HepG2 (cell line): Measurements from ENCODE around the gene KPNB1. TPM values are rescaled to one million over a fixed set of nuclear protein-coding genes. Genes with fewer than 3 reads are reported as not detected.

Experiments used
- ARNT ChIP-seq: fragments of 450-650 bp; IDR thresholded peaks from 2 replicates; pipeline ENCODE4 v1.6.1; 2017
- ATF7 ChIP-seq, 2 experiments: fragments of 450-650 bp in 1 of 2; sonication (generic) in 1 of 2; formaldehyde crosslinking in 1 of 2; IDR thresholded peaks; 2 replicates each; pipeline versions ENCODE4 v1.4.0 to v1.6.1; 2016 to 2020; ENCODE audit warnings: antibody characterized with exemption in 1 of 2, mild to moderate bottlenecking in 1 of 2, missing genetic modification reagents in 1 of 2
- FOXJ3 ChIP-seq: sonication (generic); formaldehyde crosslinking; IDR thresholded peaks from 2 replicates; pipeline ENCODE4 v1.4.0; 2020; ENCODE audit warnings: missing genetic modification reagents, mild to moderate bottlenecking, borderline replicate concordance
- ISX ChIP-seq: sonication (generic); formaldehyde crosslinking; conservative IDR thresholded peaks from 2 replicates; pipeline ENCODE4 v1.5.0; 2020; ENCODE audit warnings: missing genetic modification reagents
- JDP2 ChIP-seq: sonication (generic); formaldehyde crosslinking; IDR thresholded peaks from 2 replicates; pipeline ENCODE4 v1.8.1; 2022; ENCODE audit warnings: missing genetic modification reagents, borderline replicate concordance
- MTA3 ChIP-seq: sonication (generic); formaldehyde crosslinking; IDR thresholded peaks from 2 replicates; pipeline ENCODE4 v1.4.0; 2020; ENCODE audit warnings: missing genetic modification reagents
- MYNN ChIP-seq: sonication (generic); formaldehyde crosslinking; IDR thresholded peaks from 2 replicates; pipeline ENCODE4 v1.4.0; 2020; ENCODE audit warnings: mild to moderate bottlenecking, low read depth, missing genetic modification reagents
- NPAS2 ChIP-seq: sonication (generic); formaldehyde crosslinking; IDR thresholded peaks from 2 replicates; pipeline ENCODE4 v1.8.0; 2022; ENCODE audit warnings: mild to moderate bottlenecking, missing genetic modification reagents, borderline replicate concordance
- NR3C1 ChIP-seq: sonication (generic); formaldehyde crosslinking; IDR thresholded peaks from 2 replicates; pipeline ENCODE4 v1.4.0; 2020; ENCODE audit warnings: missing genetic modification reagents
- PCBP1 ChIP-seq: fragments of 200-400 bp; formaldehyde crosslinking; IDR thresholded peaks from 2 replicates; pipeline ENCODE4 v1.6.1; 2017; ENCODE audit warnings: mild to moderate bottlenecking, low read depth, low read length, borderline replicate concordance
- SALL1 ChIP-seq: sonication (generic); formaldehyde crosslinking; IDR thresholded peaks from 2 replicates; pipeline ENCODE4 v1.8.0; 2022; ENCODE audit warnings: mild to moderate bottlenecking, missing genetic modification reagents
- SCMH1 ChIP-seq: sonication (generic); formaldehyde crosslinking; IDR thresholded peaks from 2 replicates; pipeline ENCODE4 v1.9.0; 2021; ENCODE audit warnings: missing genetic modification reagents, mild to moderate bottlenecking, borderline replicate concordance
- SNAI1 ChIP-seq: sonication (generic); formaldehyde crosslinking; IDR thresholded peaks from 2 replicates; pipeline ENCODE4 v1.5.0; 2020; ENCODE audit warnings: mild to moderate bottlenecking, missing genetic modification reagents, borderline replicate concordance
- SOX5 ChIP-seq: IDR thresholded peaks from 2 replicates; pipeline ENCODE4 v1.6.1; 2016; ENCODE audit warnings: borderline replicate concordance
- SOX6 ChIP-seq, 2 experiments: fragments of 450-650 bp in 1 of 2; sonication (generic) in 1 of 2; formaldehyde crosslinking in 1 of 2; IDR thresholded peaks; 2 replicates each; pipeline versions ENCODE4 v1.4.0 to v1.6.1; 2017 to 2020; ENCODE audit warnings: antibody characterized with exemption in 1 of 2, mild to moderate bottlenecking in 1 of 2, missing genetic modification reagents in 1 of 2
- ZFP62 ChIP-seq: sonication (generic); formaldehyde crosslinking; IDR thresholded peaks from 2 replicates; pipeline ENCODE4 v1.4.0; 2020; ENCODE audit warnings: missing genetic modification reagents
- ZNF224 ChIP-seq: sonication (generic); formaldehyde crosslinking; IDR thresholded peaks from 2 replicates; pipeline ENCODE4 v1.5.0; 2020; ENCODE audit warnings: mild to moderate bottlenecking, missing genetic modification reagents
- ZNF432 ChIP-seq: sonication (generic); formaldehyde crosslinking; IDR thresholded peaks from 2 replicates; pipeline ENCODE4 v1.5.0; 2020; ENCODE audit warnings: missing genetic modification reagents, mild to moderate bottlenecking, borderline replicate concordance
- ZNF776 ChIP-seq: sonication (generic); formaldehyde crosslinking; IDR thresholded peaks from 2 replicates; pipeline ENCODE4 v1.4.0; 2020; ENCODE audit warnings: mild to moderate bottlenecking, missing genetic modification reagents
- ZNF83 ChIP-seq: sonication (generic); formaldehyde crosslinking; IDR thresholded peaks from 2 replicates; pipeline ENCODE4 v1.4.0; 2020; ENCODE audit warnings: missing genetic modification reagents, mild to moderate bottlenecking, borderline replicate concordance
- ZNF891 ChIP-seq: sonication (generic); formaldehyde crosslinking; IDR thresholded peaks from 2 replicates; pipeline ENCODE4 v1.5.0; 2020; ENCODE audit warnings: mild to moderate bottlenecking, missing genetic modification reagents
- polyA plus RNA-seq, 8 experiments: library from polyadenylated mRNA; depleted of rRNA in 3 of 8; stranded (reverse) in 7 of 8; unstranded in 1 of 8; fragments of >200 nt; fragmentation: Illumina TruSeq in 4 of 8; extraction: Trizol in 4 of 8; gene quantifications; 2 replicates each; pipeline versions ENCODE4 v1.2.1 to v1.2.3, GENCODE V29; 2011 to 2016; ENCODE audit warnings: low read depth in 4 of 8, missing spikeins in 1 of 8, mixed read lengths in 1 of 8; ENCODE audit not compliant: insufficient read depth in 1 of 8
- total RNA-seq, 5 experiments: library from RNA; depleted of rRNA; stranded (reverse); fragments of >200 nt; fragmentation: Illumina TruSeq; extraction: Trizol; gene quantifications; 2 replicates each; pipeline ENCODE4 v1.2.3, GENCODE V29; 2016; ENCODE audit warnings: low read depth in 1 of 5
- TF ChIP-seq, protein P1 (sequence below): sonication (generic); formaldehyde crosslinking; IDR thresholded peaks from 2 replicates; pipeline ENCODE4 v1.5.1; 2020; ENCODE audit warnings: missing genetic modification reagents, mild to moderate bottlenecking, borderline replicate concordance
- TF ChIP-seq, protein P2 (sequence below): sonication (generic); formaldehyde crosslinking; IDR thresholded peaks from 2 replicates; pipeline ENCODE4 v1.5.0; 2020; ENCODE audit warnings: missing genetic modification reagents
- TF ChIP-seq, protein P3 (sequence below): sonication (generic); formaldehyde crosslinking; IDR thresholded peaks from 2 replicates; pipeline ENCODE4 v1.8.0; 2023; ENCODE audit warnings: mild to moderate bottlenecking, missing genetic modification reagents
- TF ChIP-seq, protein P4 (sequence below): sonication (generic); formaldehyde crosslinking; IDR thresholded peaks from 2 replicates; pipeline ENCODE4 v1.5.0; 2020; ENCODE audit warnings: missing genetic modification reagents

KPNB1 gene
- total and polyA plus RNA-seq, 2 of the 13 experiments (the other 11 are each of a cell fraction or from before 2014, with no cell fraction given) = 164 to 424 TPM

DNA sequence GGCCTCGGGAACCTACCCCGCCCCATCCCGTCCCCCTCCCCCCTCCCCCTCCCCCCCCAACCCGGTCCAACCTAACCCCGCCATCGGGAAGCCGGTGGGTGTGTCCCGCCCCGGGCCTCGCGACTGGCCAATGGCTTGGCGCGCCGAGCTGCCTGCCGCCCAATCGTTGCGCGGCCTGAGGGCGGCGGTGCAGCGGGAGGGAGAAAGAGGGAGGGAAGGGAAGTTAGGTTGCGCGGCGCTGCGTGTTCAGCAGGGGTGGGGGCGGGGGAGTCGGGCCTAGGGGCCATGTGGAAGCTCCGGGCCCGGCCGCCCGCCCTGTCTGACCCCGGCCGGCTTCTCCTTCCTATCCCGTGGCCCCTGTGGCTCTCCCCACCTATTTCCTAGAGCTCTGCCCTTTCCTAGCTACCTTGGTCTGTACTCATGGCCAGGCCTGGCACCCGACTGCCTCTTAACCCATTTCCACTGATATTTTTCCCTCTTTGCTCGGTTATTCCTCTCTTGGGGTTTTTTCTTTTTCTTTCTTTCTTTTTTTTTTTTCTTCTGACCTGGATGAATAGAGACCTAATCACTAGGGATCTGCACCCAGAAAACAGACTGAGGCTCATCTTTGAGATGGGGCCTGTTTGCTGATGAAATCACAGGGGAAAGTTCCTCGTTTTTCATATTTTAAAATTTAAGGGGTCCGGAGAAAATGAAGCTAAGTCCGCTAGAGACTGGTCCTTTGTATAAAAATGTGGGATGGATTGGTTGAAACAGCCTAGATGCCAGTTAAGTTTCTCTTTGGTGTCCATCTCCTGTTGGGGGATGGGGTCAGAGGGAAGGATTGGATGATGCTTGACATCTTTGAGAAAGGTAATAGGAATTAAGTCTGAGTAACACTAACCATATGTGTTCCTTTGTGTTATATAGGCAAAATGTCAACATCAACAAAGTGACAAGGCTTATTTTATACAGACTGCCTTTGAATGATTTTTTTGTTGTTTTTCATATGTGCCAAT, 1.1 kb downstream of the KPNB1 start (continued):
- TF ChIP-seq, protein P1, sequence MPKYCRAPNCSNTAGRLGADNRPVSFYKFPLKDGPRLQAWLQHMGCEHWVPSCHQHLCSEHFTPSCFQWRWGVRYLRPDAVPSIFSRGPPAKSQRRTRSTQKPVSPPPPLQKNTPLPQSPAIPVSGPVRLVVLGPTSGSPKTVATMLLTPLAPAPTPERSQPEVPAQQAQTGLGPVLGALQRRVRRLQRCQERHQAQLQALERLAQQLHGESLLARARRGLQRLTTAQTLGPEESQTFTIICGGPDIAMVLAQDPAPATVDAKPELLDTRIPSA (CRISPR knock-in tag) = no peak
- TF ChIP-seq ZNF224 (no peak), SCMH1 (CRISPR knock-in tag) (no peak), NR3C1 (CRISPR knock-in tag) (no peak), JDP2 (no peak), SOX6 (IDR thresholded peaks at IDR 0.05) (no peak), SOX6 (CRISPR knock-in tag; IDR thresholded peaks at IDR 0.05) (peak; percentile 67), NPAS2 (CRISPR knock-in tag) (no peak), ZNF891 (CRISPR knock-in tag) (no peak), MYNN (CRISPR knock-in tag) (no peak), FOXJ3 (CRISPR knock-in tag) (peak; percentile 42; the same call in 1 of the 2 replicates), ZNF83 (CRISPR knock-in tag) (no peak), ZFP62 (CRISPR knock-in tag) (no peak), ISX (CRISPR knock-in tag) (peak; percentile 48; the same call in 1 of the 2 replicates), SALL1 (0 out of 2 replicates have a peak, but pooled peaks have one; percentile 38), MTA3 (CRISPR knock-in tag) (no peak), ARNT (no peak), ZNF776 (CRISPR knock-in tag) (no peak), SNAI1 (CRISPR knock-in tag) (no peak), SOX5 (peak; percentile 49; the same call in 1 of the 2 replicates), ZNF432 (no peak), PCBP1 (0 out of 2 replicates have a peak, but pooled peaks have one; percentile 69), ATF7 (IDR thresholded peaks at IDR 0.05) (no peak), ATF7 (CRISPR knock-in tag; IDR thresholded peaks at IDR 0.05) (no peak)
- TF ChIP-seq, protein P2, sequence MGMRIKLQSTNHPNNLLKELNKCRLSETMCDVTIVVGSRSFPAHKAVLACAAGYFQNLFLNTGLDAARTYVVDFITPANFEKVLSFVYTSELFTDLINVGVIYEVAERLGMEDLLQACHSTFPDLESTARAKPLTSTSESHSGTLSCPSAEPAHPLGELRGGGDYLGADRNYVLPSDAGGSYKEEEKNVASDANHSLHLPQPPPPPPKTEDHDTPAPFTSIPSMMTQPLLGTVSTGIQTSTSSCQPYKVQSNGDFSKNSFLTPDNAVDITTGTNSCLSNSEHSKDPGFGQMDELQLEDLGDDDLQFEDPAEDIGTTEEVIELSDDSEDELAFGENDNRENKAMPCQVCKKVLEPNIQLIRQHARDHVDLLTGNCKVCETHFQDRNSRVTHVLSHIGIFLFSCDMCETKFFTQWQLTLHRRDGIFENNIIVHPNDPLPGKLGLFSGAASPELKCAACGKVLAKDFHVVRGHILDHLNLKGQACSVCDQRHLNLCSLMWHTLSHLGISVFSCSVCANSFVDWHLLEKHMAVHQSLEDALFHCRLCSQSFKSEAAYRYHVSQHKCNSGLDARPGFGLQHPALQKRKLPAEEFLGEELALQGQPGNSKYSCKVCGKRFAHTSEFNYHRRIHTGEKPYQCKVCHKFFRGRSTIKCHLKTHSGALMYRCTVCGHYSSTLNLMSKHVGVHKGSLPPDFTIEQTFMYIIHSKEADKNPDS (CRISPR knock-in tag) = no peak
- TF ChIP-seq, protein P3, sequence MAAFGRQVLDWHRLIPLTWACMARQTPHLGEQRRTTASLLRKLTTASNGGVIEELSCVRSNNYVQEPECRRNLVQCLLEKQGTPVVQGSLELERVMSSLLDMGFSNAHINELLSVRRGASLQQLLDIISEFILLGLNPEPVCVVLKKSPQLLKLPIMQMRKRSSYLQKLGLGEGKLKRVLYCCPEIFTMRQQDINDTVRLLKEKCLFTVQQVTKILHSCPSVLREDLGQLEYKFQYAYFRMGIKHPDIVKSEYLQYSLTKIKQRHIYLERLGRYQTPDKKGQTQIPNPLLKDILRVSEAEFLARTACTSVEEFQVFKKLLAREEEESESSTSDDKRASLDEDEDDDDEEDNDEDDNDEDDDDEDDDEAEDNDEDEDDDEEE (CRISPR knock-in tag) = 0 out of 2 replicates have a peak, but pooled peaks have one; percentile 44
- TF ChIP-seq, protein P4, sequence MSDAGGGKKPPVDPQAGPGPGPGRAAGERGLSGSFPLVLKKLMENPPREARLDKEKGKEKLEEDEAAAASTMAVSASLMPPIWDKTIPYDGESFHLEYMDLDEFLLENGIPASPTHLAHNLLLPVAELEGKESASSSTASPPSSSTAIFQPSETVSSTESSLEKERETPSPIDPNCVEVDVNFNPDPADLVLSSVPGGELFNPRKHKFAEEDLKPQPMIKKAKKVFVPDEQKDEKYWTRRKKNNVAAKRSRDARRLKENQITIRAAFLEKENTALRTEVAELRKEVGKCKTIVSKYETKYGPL = peak; percentile 31; the same call in 1 of the 2 replicates
